ENCODE data around the gene TPST1. TPM values are rescaled to one million over a fixed set of nuclear protein-coding genes. Genes with fewer than 3 reads are reported as not detected.

Gene TPST1
- total RNA-seq, 4 donors from 2014 or later, result 31.9 to 38.3 (median 36.8) TPM

- WGBS, 2 donors, result 83% methylated on average over 7 of the region's 7 CpGs
- no peaks in the 10 kb centered on the region for H3K36me3 ChIP-seq
- no peaks in the 10 kb centered on the region for H3K4me1 ChIP-seq
- no peak overlapping the region for H3K4me3 ChIP-seq
- H3K9me3 ChIP-seq, result no peaks in the 10 kb centered on the region
- no peak overlapping the region for H3K27ac ChIP-seq
- DNase-seq (ENCODE audit: low spot score in 2 of 2), result no peak
- TF ChIP-seq CTCF (IDR thresholded peaks at IDR 0.05) (no peak), POLR2A (IDR thresholded peaks at IDR 0.05) (no peak), EP300 (IDR thresholded peaks at IDR 0.05) (no peak)
- no peaks in the 10 kb centered on the region for H3K27me3 ChIP-seq
Observed at GRCh38 chr7:66189695-66190503, 15.2 kb upstream of the TPST1 start.

GRCh38 chr7:66190504-66190857 is 14.7 kb upstream of the TPST1 start:
- H3K36me3 ChIP-seq, result no peaks in the 10 kb centered on the region
- 61 to 65% methylated on average over 5 of the region's 5 CpGs for WGBS, 2 donors
- H3K9me3 ChIP-seq, result no peaks in the 10 kb centered on the region
- no peak for TF ChIP-seq POLR2A (IDR thresholded peaks at IDR 0.05)
- no peak for TF ChIP-seq EP300 (IDR thresholded peaks at IDR 0.05)
- no peak for TF ChIP-seq CTCF (IDR thresholded peaks at IDR 0.05)
- DNase-seq (ENCODE audit: low spot score in 2 of 2), result no peak
- no peaks in the 10 kb centered on the region for H3K27me3 ChIP-seq
- H3K4me1 ChIP-seq, result no peaks in the 10 kb centered on the region
- no peak overlapping the region for H3K27ac ChIP-seq
- H3K4me3 ChIP-seq, result no peak overlapping the region

- TF ChIP-seq POLR2A (IDR thresholded peaks at IDR 0.05) (no peak), EP300 (IDR thresholded peaks at IDR 0.05) (no peak), CTCF (IDR thresholded peaks at IDR 0.05) (no peak)
- no peak for DNase-seq (ENCODE audit: low spot score in 2 of 2)
- Histone ChIP-seq H3K36me3 (no peaks in the 10 kb centered on the region), H3K4me1 (no peaks in the 10 kb centered on the region), H3K9me3 (no peaks in the 10 kb centered on the region), H3K27ac (no peak overlapping the region), H3K27me3 (no peaks in the 10 kb centered on the region), H3K4me3 (no peak overlapping the region)
- 72% methylated on average over 6 of the region's 6 CpGs for WGBS, 2 donors
Observed at GRCh38 chr7:66193146-66193725, 11.9 kb upstream of the TPST1 start.

- H3K27ac ChIP-seq, result no peak overlapping the region
- H3K9me3 ChIP-seq, result no peaks in the 10 kb centered on the region
- H3K27me3 ChIP-seq, result no peaks in the 10 kb centered on the region
- DNase-seq (ENCODE audit: low spot score in 2 of 2), result no peak
- 33 to 37% methylated on average over 2 of the region's 2 CpGs for WGBS, 2 donors
- no peak overlapping the region for H3K4me3 ChIP-seq
- no peaks in the 10 kb centered on the region for H3K4me1 ChIP-seq
- no peak for TF ChIP-seq POLR2A (IDR thresholded peaks at IDR 0.05)
- TF ChIP-seq CTCF (IDR thresholded peaks at IDR 0.05), result no peak
- no peak for TF ChIP-seq EP300 (IDR thresholded peaks at IDR 0.05)
- no peaks in the 10 kb centered on the region for H3K36me3 ChIP-seq
Observed at GRCh38 chr7:66198469-66198868, 6.7 kb upstream of the TPST1 start.

- no peak for DNase-seq (ENCODE audit: low spot score in 2 of 2)
- H3K36me3 ChIP-seq, result no peaks in the 10 kb centered on the region
- H3K27ac ChIP-seq, result no peak overlapping the region
- H3K4me3 ChIP-seq, result no peak overlapping the region
- 74 to 82% methylated on average over 4 of the region's 4 CpGs for WGBS, 2 donors
- H3K27me3 ChIP-seq, result no peaks in the 10 kb centered on the region
- no peaks in the 10 kb centered on the region for H3K4me1 ChIP-seq
- H3K9me3 ChIP-seq, result no peaks in the 10 kb centered on the region
- TF ChIP-seq CTCF (IDR thresholded peaks at IDR 0.05) (no peak), EP300 (IDR thresholded peaks at IDR 0.05) (no peak), POLR2A (IDR thresholded peaks at IDR 0.05) (no peak)
Observed at GRCh38 chr7:66198956-66199355, 6.2 kb upstream of the TPST1 start.
